ENCODE data around the gene TTC6. TPM values are rescaled to one million over a fixed set of nuclear protein-coding genes. Genes with fewer than 3 reads are reported as not detected.

The TTC6 gene
- total RNA-seq, 1 experiment from 2014 or later = 0.54 TPM

GRCh38 chr14:37559386-37559785 lies 36.0 kb upstream of the TTC6 start:
- BruUV-seq (replicated peaks) = no TSS peak
- H3K4me3 ChIP-seq (ENCODE audit: low read depth in 2 of 2, low read length in 2 of 2) = no peak overlapping the region
- POLR2A ChIA-PET = no interaction called here
- intact Hi-C loops (cut with micrococcal nuclease; ENCODE audit: unreplicated experiment) (no loop called here), in situ Hi-C loops (cut with HindIII; ENCODE audit: low pct_unique_long_range_greater_than_20kb, low sequenced_read_pairs) (no loop called here)
- no peak overlapping the region for H3K27ac ChIP-seq (ENCODE audit: low read length)
- H3K36me3 ChIP-seq (ENCODE audit: control insufficient read depth, insufficient read depth, low read length) = no peaks in the 10 kb centered on the region
- no peaks in the 10 kb centered on the region for H3K4me1 ChIP-seq (ENCODE audit: control insufficient read depth, insufficient read depth, low read length)
- TF ChIP-seq CTCF (IDR thresholded peaks at IDR 0.05) (no peak), REST (IDR thresholded peaks at IDR 0.05; ENCODE audit: insufficient read depth in 1 of 2, low read depth in 2 of 2, low read length in 1 of 2) (no peak), POLR2AphosphoS5 (IDR thresholded peaks at IDR 0.05; ENCODE audit: low read depth, low read length) (no peak), SIN3A (IDR thresholded peaks at IDR 0.05; ENCODE audit: borderline replicate concordance, insufficient read depth, low read depth, low read length) (no peak), TCF7L2 (IDR thresholded peaks at IDR 0.05; ENCODE audit: low read depth, low read length) (no peak)
- no peaks in the 10 kb centered on the region for H3K9me3 ChIP-seq (ENCODE audit: control insufficient read depth, insufficient read depth, low read depth, low read length)
- ATAC-seq (no peak), DNase-seq (ENCODE audit: low read depth, low spot score) (no peak)
- H3K27me3 ChIP-seq (ENCODE audit: control insufficient read depth, insufficient read depth, low read length) = no peaks in the 10 kb centered on the region
- CTCF ChIA-PET = no interaction called here

GRCh38 chr14:37563189-37563588 lies 32.2 kb upstream of the TTC6 start:
- H3K27ac ChIP-seq (ENCODE audit: low read length) = peak overlapping the region; percentile 7; the same call in 1 of the 2 replicates
- no peaks in the 10 kb centered on the region for H3K27me3 ChIP-seq (ENCODE audit: control insufficient read depth, insufficient read depth, low read length)
- no peaks in the 10 kb centered on the region for H3K36me3 ChIP-seq (ENCODE audit: control insufficient read depth, insufficient read depth, low read length)
- TF ChIP-seq POLR2AphosphoS5 (IDR thresholded peaks at IDR 0.05; ENCODE audit: low read depth, low read length) (no peak), CTCF (IDR thresholded peaks at IDR 0.05) (no peak), TCF7L2 (IDR thresholded peaks at IDR 0.05; ENCODE audit: low read depth, low read length) (no peak), SIN3A (IDR thresholded peaks at IDR 0.05; ENCODE audit: borderline replicate concordance, insufficient read depth, low read depth, low read length) (no peak), REST (IDR thresholded peaks at IDR 0.05; ENCODE audit: insufficient read depth in 1 of 2, low read depth in 2 of 2, low read length in 1 of 2) (no peak)
- no peak for ATAC-seq
- no peaks in the 10 kb centered on the region for H3K9me3 ChIP-seq (ENCODE audit: control insufficient read depth, insufficient read depth, low read depth, low read length)
- ChIA-PET CTCF (no interaction called here), POLR2A (no interaction called here)
- no TSS peak for BruUV-seq (replicated peaks)
- intact Hi-C loops (cut with micrococcal nuclease; ENCODE audit: unreplicated experiment) (no loop called here), in situ Hi-C loops (cut with HindIII; ENCODE audit: low pct_unique_long_range_greater_than_20kb, low sequenced_read_pairs) (no loop called here)
- H3K4me1 ChIP-seq (ENCODE audit: control insufficient read depth, insufficient read depth, low read length) = peaks cover 3% of the 10 kb centered on the region
- no peak overlapping the region for H3K4me3 ChIP-seq (ENCODE audit: low read depth in 2 of 2, low read length in 2 of 2)
- no peak for DNase-seq (ENCODE audit: low read depth, low spot score)

All from Panc1 (cell line).